GM13976 (cell line): ENCODE results near the gene LGALS7.
"Not testable (repeated sequence)": the region's sequence is repeated elsewhere in the genome, so short reads cannot be mapped to it uniquely, and the experiment has no call there.

Experiments used
- DNase-seq: peaks from one replicate; pipeline ENCODE4 v3.0.0; 2012; ENCODE audit warnings: low spot score
- CTCF ChIP-seq: IDR thresholded peaks from 2 replicates; pipeline ENCODE4 v1.5.1; 2012; ENCODE audit warnings: borderline replicate concordance, mild to moderate bottlenecking; ENCODE audit not compliant: insufficient read depth; ENCODE audit errors: extremely low read depth, missing control alignments, control extremely low read depth
- in situ Hi-C: fragments of 300-500 bp; cut with MboI; formaldehyde crosslinking; loops from one replicate; pipeline ENCODE4 v1.12.0; 2022; ENCODE audit warnings: low sequenced_read_pairs, mixed read lengths, inconsistent platforms; ENCODE audit not compliant: unreplicated experiment

The LGALS7 gene

GRCh38 chr19:38773469-38774177 is at the start of gene LGALS7:
TSS of gene LGALS7 (minus strand) at chr19:38773517. CDS start at chr19:38773492, 25 bp downstream.
- TF ChIP-seq CTCF = no peak
- no peak for DNase-seq
- in situ Hi-C loops = no loop called here

GRCh38 chr19:38821230-38821825 is 48.0 kb upstream of the LGALS7 start:
- in situ Hi-C loops, DNase-seq: not testable (repeated sequence)

GRCh38 chr19:38819231-38819920 is 46.1 kb upstream of the LGALS7 start:
- peak; percentile 30 for DNase-seq
- in situ Hi-C loops = no loop called here
- no peak for TF ChIP-seq CTCF

- in situ Hi-C loops = no loop called here
- DNase-seq = no peak
Measured at GRCh38 chr19:38817081-38817480, 43.8 kb upstream of the LGALS7 start.

GRCh38 chr19:38816131-38816750 is 42.9 kb upstream of the LGALS7 start:
- DNase-seq = no peak
- TF ChIP-seq CTCF = no peak
- in situ Hi-C loops = no loop called here

More at GRCh38 chr19:38817081-38817480, 43.8 kb upstream of the LGALS7 start:
- TF ChIP-seq CTCF = no peak

- in situ Hi-C loops = no loop called here
- no peak for TF ChIP-seq CTCF
- no peak for DNase-seq
Measured at GRCh38 chr19:38815059-38816001, 42.0 kb upstream of the LGALS7 start.

GRCh38 chr19:38813932-38814331 is 40.6 kb upstream of the LGALS7 start:
- in situ Hi-C loops, DNase-seq: not testable (repeated sequence)
